PC-9 (cell line): ENCODE results near the gene MANF.

Experiments
- EZH2 ChIP-seq: fragments of 200-600 bp; sonication (generic); IDR thresholded peaks from 2 replicates; pipeline ENCODE4 v1.8.0; 2017; ENCODE audit warnings: antibody characterized with exemption, low read depth
- TF ChIP-seq, protein P1 (sequence below): fragments of 200-600 bp; sonication (generic); conservative IDR thresholded peaks from 2 replicates; pipeline ENCODE4 v1.6.1; 2017; ENCODE audit warnings: mixed run types, antibody characterized with exemption, mild to moderate bottlenecking, moderate library complexity

DNA sequence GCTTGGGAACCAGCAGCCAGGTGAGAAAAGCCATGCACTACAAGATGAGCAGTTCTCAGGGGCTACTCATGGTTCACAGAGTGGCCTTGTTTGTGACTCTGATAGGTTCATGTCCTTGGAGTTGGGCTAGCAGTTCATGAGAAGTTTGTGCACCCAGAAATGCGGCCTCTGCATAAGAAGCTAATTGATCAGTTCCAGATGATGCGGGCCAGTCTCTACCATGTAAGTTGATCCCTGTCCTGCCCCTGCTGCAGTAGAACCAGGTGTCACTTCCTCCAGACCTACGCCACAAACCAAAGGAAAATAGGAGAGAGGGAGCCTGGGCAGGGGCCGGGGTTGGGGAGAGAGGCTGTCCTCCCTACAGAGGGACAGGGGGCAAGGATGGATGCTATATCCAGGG is 27.2 kb upstream of the MANF start:
- TF ChIP-seq, protein P1, sequence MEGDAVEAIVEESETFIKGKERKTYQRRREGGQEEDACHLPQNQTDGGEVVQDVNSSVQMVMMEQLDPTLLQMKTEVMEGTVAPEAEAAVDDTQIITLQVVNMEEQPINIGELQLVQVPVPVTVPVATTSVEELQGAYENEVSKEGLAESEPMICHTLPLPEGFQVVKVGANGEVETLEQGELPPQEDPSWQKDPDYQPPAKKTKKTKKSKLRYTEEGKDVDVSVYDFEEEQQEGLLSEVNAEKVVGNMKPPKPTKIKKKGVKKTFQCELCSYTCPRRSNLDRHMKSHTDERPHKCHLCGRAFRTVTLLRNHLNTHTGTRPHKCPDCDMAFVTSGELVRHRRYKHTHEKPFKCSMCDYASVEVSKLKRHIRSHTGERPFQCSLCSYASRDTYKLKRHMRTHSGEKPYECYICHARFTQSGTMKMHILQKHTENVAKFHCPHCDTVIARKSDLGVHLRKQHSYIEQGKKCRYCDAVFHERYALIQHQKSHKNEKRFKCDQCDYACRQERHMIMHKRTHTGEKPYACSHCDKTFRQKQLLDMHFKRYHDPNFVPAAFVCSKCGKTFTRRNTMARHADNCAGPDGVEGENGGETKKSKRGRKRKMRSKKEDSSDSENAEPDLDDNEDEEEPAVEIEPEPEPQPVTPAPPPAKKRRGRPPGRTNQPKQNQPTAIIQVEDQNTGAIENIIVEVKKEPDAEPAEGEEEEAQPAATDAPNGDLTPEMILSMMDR, result no peak
- no peak for TF ChIP-seq EZH2
